HEK293 (cell line): ENCODE data around the gene SH3RF3.

Experiments
- CTCF ChIA-PET: fragments of 350-600 bp; formaldehyde crosslinking; extraction: SDS; loops from one replicate; lab custom pipeline; 2021; ENCODE audit warnings: antibody characterized with exemption; lab: Yijun Ruan, JAX
- POLR2A ChIA-PET: fragments of 300-600 bp; formaldehyde crosslinking; extraction: SDS; loops from one replicate; lab custom pipeline; 2020; ENCODE audit warnings: antibody characterized with exemption, inconsistent platforms; lab: Yijun Ruan, JAX
- H3K27ac ChIP-seq: fragments of 200-500 bp; sonication (Bioruptor generic); 2 replicates; pipeline ENCODE4 v1.5.1; 2014; ENCODE audit warnings: low read depth, low read length, control low read depth, inconsistent platforms; ENCODE audit errors: extremely low read depth
- H3K36me3 ChIP-seq, 2 experiments: fragments of 200-500 bp in 1 of 2; sonication (Bioruptor generic) in 1 of 2; 1 replicate in 1 of 2; 2 replicates in 1 of 2; pipeline ENCODE4 v1.5.1; 2014 to 2017; ENCODE audit warnings: inconsistent platforms in 2 of 2, low read length in 2 of 2; ENCODE audit not compliant: control insufficient read depth in 2 of 2, insufficient read depth in 1 of 2
- H3K4me1 ChIP-seq: fragments of 200-500 bp; sonication (Bioruptor generic); 2 replicates; pipeline ENCODE4 v1.5.1; 2014; ENCODE audit warnings: mild to moderate bottlenecking, low read length, inconsistent platforms; ENCODE audit not compliant: control insufficient read depth, insufficient read depth
- H3K4me3 ChIP-seq: 2 replicates; pipeline ENCODE4 v1.5.1; 2011; ENCODE audit warnings: low read depth, mild to moderate bottlenecking, control low read depth, low read length, moderate library complexity
- H3K9me3 ChIP-seq: fragments of 200-500 bp; sonication (Bioruptor generic); 2 replicates; pipeline ENCODE4 v1.5.1; 2014; ENCODE audit warnings: low read depth, low read length, inconsistent platforms; ENCODE audit not compliant: control insufficient read depth, insufficient read depth
- ATF2 ChIP-seq: fragments of 450-650 bp; formaldehyde crosslinking; IDR thresholded peaks from 2 replicates; pipeline ENCODE4 v1.5.1; 2016; ENCODE audit warnings: missing biosample characterization, missing genetic modification characterization, low read depth
- BCL11A ChIP-seq: fragments of 450-650 bp; formaldehyde crosslinking; IDR thresholded peaks from 2 replicates; pipeline ENCODE4 v1.5.1; 2016; ENCODE audit warnings: low read depth, missing biosample characterization, missing genetic modification characterization
- BCL6B ChIP-seq: fragments of 450-650 bp; formaldehyde crosslinking; IDR thresholded peaks from 2 replicates; pipeline ENCODE4 v1.5.1; 2017; ENCODE audit warnings: missing biosample characterization, missing genetic modification characterization
- PRDM4 ChIP-seq: fragments of 450-650 bp; formaldehyde crosslinking; IDR thresholded peaks from 2 replicates; pipeline ENCODE4 v1.5.1; 2017; ENCODE audit warnings: missing biosample characterization, missing genetic modification characterization
- SETDB1 ChIP-seq: IDR thresholded peaks from one replicate; pipeline ENCODE4 v1.6.1; 2017; ENCODE audit warnings: mild to moderate bottlenecking, low read length, moderate library complexity, mixed read lengths; ENCODE audit not compliant: insufficient read length
- SP7 ChIP-seq: fragments of 450-650 bp; formaldehyde crosslinking; IDR thresholded peaks from 2 replicates; pipeline ENCODE4 v1.5.1; 2016; ENCODE audit warnings: missing biosample characterization, missing genetic modification characterization
- TCF7L2 ChIP-seq: IDR thresholded peaks from 2 replicates; pipeline ENCODE4 v1.6.1; 2011; ENCODE audit warnings: low read depth, mild to moderate bottlenecking, inconsistent platforms, low read length, moderate library complexity, borderline replicate concordance
- ZBTB7A ChIP-seq: fragments of 450-650 bp; formaldehyde crosslinking; IDR thresholded peaks from 2 replicates; pipeline ENCODE4 v1.5.1; 2016; ENCODE audit warnings: low read depth, missing biosample characterization, missing genetic modification characterization
- ZNF132 ChIP-seq: fragments of 450-650 bp; formaldehyde crosslinking; IDR thresholded peaks from 2 replicates; pipeline ENCODE4 v1.5.1; 2017; ENCODE audit warnings: missing biosample characterization, missing genetic modification characterization, borderline replicate concordance
- ZNF16 ChIP-seq: fragments of 450-650 bp; formaldehyde crosslinking; IDR thresholded peaks from 2 replicates; pipeline ENCODE4 v1.5.1; 2016; ENCODE audit warnings: low read depth, missing biosample characterization, missing genetic modification characterization
- ZNF175 ChIP-seq: fragments of 450-650 bp; formaldehyde crosslinking; IDR thresholded peaks from 2 replicates; pipeline ENCODE4 v1.5.1; 2016; ENCODE audit warnings: missing biosample characterization, missing genetic modification characterization
- ZNF211 ChIP-seq: fragments of 450-650 bp; formaldehyde crosslinking; IDR thresholded peaks from 2 replicates; pipeline ENCODE4 v1.5.1; 2016; ENCODE audit warnings: low read depth, missing biosample characterization, missing genetic modification characterization
- ZNF26 ChIP-seq: fragments of 450-650 bp; formaldehyde crosslinking; IDR thresholded peaks from 2 replicates; pipeline ENCODE4 v1.5.1; 2016; ENCODE audit warnings: missing biosample characterization, missing genetic modification characterization
- ZNF341 ChIP-seq: fragments of 450-650 bp; formaldehyde crosslinking; IDR thresholded peaks from 2 replicates; pipeline ENCODE4; 2016; ENCODE audit warnings: low read depth, missing biosample characterization, missing genetic modification characterization
- ZNF354C ChIP-seq: fragments of 450-650 bp; formaldehyde crosslinking; IDR thresholded peaks from 2 replicates; pipeline ENCODE4 v1.5.1; 2016; ENCODE audit warnings: missing biosample characterization, missing genetic modification characterization, low read depth, borderline replicate concordance
- ZNF423 ChIP-seq: fragments of 450-650 bp; formaldehyde crosslinking; IDR thresholded peaks from 2 replicates; pipeline ENCODE4 v1.5.1; 2016; ENCODE audit warnings: missing biosample characterization, missing genetic modification characterization
- ZNF501 ChIP-seq: fragments of 450-650 bp; formaldehyde crosslinking; IDR thresholded peaks from 2 replicates; pipeline ENCODE4 v1.5.1; 2016; ENCODE audit warnings: missing biosample characterization, missing genetic modification characterization
- ZNF585B ChIP-seq: fragments of 450-650 bp; formaldehyde crosslinking; IDR thresholded peaks from 2 replicates; pipeline ENCODE4 v1.5.1; 2016; ENCODE audit warnings: missing biosample characterization, missing genetic modification characterization
- ZNF621 ChIP-seq: fragments of 450-650 bp; formaldehyde crosslinking; IDR thresholded peaks from 2 replicates; pipeline ENCODE4 v1.5.1; 2017; ENCODE audit warnings: missing biosample characterization, missing genetic modification characterization
- ZNF660 ChIP-seq: fragments of 450-650 bp; IDR thresholded peaks from 2 replicates; pipeline ENCODE4 v1.5.1; 2018; ENCODE audit warnings: missing biosample characterization, mild to moderate bottlenecking, missing genetic modification characterization
- ZNF677 ChIP-seq: fragments of 450-650 bp; IDR thresholded peaks from 2 replicates; pipeline ENCODE4 v1.5.0; 2018; ENCODE audit warnings: missing biosample characterization, mild to moderate bottlenecking, missing genetic modification characterization, moderate library complexity
- ZSCAN16 ChIP-seq: fragments of 450-650 bp; formaldehyde crosslinking; IDR thresholded peaks from 2 replicates; pipeline ENCODE4 v1.5.1; 2016; ENCODE audit warnings: missing biosample characterization, missing genetic modification characterization
- ZSCAN18 ChIP-seq: fragments of 450-650 bp; formaldehyde crosslinking; IDR thresholded peaks from 2 replicates; pipeline ENCODE4 v1.5.1; 2016; ENCODE audit warnings: missing biosample characterization, missing genetic modification characterization
- ZSCAN23 ChIP-seq: fragments of 450-650 bp; formaldehyde crosslinking; IDR thresholded peaks from 2 replicates; pipeline ENCODE4 v1.5.1; 2016; ENCODE audit warnings: missing biosample characterization, missing genetic modification characterization

Gene SH3RF3

GRCh38 chr2:109423556-109424359 is 294.8 kb downstream of the SH3RF3 start:
- Histone ChIP-seq H3K4me1 (no peaks in the 10 kb centered on the region), H3K4me3 (no peak overlapping the region), H3K9me3 (no peaks in the 10 kb centered on the region), H3K36me3 (peaks cover 0 to 12% of the 10 kb centered on the region in 2 experiments; a peak in 1 of 3 replicates), H3K27ac (no peak overlapping the region)
- ChIA-PET POLR2A (no interaction called here), CTCF (interaction anchor here (1.3 kb wide), 1 partner anchor 87 kb away, joined by 5 read pairs; no protein-coding TSS in a partner anchor)
- TF ChIP-seq ZNF341 = no peak
- TF ChIP-seq ZNF211 = no peak
- no peak for TF ChIP-seq ZNF660 (tag by site-specific recombination)
- no peak for TF ChIP-seq ZSCAN23 (tag by site-specific recombination)
- no peak for TF ChIP-seq ZNF132 (tag by site-specific recombination)

- peaks cover 0 to 12% of the 10 kb centered on the region in 2 experiments; a peak in 1 of 3 replicates for H3K36me3 ChIP-seq
- ChIA-PET POLR2A (no interaction called here), CTCF (no interaction called here)
- no peak overlapping the region for H3K27ac ChIP-seq
- H3K4me3 ChIP-seq = no peak overlapping the region
- H3K9me3 ChIP-seq = no peaks in the 10 kb centered on the region
- TF ChIP-seq ZNF585B (tag by site-specific recombination) (no peak), ZNF423 (tag by site-specific recombination) (no peak), ZNF501 (tag by site-specific recombination) (no peak), ZNF621 (tag by site-specific recombination) (no peak), SP7 (tag by site-specific recombination) (no peak), ATF2 (no peak), ZNF677 (tag by site-specific recombination) (no peak), PRDM4 (no peak), ZSCAN23 (tag by site-specific recombination) (no peak), ZNF16 (no peak), BCL11A (tag by site-specific recombination) (no peak), ZNF175 (no peak), ZSCAN16 (no peak), ZSCAN18 (no peak), SETDB1 (no peak), ZNF354C (tag by site-specific recombination) (no peak), ZBTB7A (tag by site-specific recombination) (no peak), ZNF26 (tag by site-specific recombination) (no peak), BCL6B (tag by site-specific recombination) (no peak), TCF7L2 (no peak)
- TF ChIP-seq, all 188 proteins: peak for 0
- H3K4me1 ChIP-seq = no peaks in the 10 kb centered on the region
Measured at GRCh38 chr2:109425411-109425810, 296.4 kb downstream of the SH3RF3 start.
